Panc1 (cell line): Measurements from ENCODE around the gene KIAA1217.

Experiments
- POLR2AphosphoS5 ChIP-seq: IDR thresholded peaks from 2 replicates; pipeline ENCODE4 v1.6.1; 2012; ENCODE audit warnings: mild to moderate bottlenecking, low read depth, low read length, moderate library complexity
- SIN3A ChIP-seq: IDR thresholded peaks from 2 replicates; pipeline ENCODE4 v1.6.1; 2012; ENCODE audit warnings: low read depth, mild to moderate bottlenecking, low read length, moderate library complexity, borderline replicate concordance; ENCODE audit not compliant: insufficient read depth
- TCF7L2 ChIP-seq: IDR thresholded peaks from 2 replicates; pipeline ENCODE4 v1.6.1; 2011; ENCODE audit warnings: mild to moderate bottlenecking, low read depth, low read length, inconsistent platforms
- TF ChIP-seq, protein P1 (sequence below): fragments of 450-650 bp; IDR thresholded peaks from 2 replicates; pipeline ENCODE4 v1.5.1; 2017; ENCODE audit warnings: mild to moderate bottlenecking

DNA sequence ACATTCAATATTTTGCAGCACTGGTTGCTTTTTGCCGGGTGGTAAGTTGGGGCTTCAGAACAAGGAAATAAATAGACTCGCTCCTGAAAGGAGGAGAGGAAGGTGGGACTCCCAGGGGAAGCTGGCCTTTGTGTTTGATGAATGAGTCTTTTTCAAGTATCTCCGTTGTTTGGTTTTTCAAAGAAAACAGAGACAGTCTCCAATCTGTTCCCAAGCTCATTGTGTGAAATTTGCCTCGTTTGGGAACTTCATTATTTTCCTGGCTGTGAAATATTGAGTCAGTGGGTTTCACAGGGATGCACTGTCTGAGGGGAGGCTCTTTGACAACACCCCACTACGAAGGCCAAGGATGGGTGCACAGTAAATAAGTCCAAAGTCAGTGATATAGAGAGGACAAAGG is 38.7 kb upstream of the KIAA1217 start:
- TF ChIP-seq, protein P1, sequence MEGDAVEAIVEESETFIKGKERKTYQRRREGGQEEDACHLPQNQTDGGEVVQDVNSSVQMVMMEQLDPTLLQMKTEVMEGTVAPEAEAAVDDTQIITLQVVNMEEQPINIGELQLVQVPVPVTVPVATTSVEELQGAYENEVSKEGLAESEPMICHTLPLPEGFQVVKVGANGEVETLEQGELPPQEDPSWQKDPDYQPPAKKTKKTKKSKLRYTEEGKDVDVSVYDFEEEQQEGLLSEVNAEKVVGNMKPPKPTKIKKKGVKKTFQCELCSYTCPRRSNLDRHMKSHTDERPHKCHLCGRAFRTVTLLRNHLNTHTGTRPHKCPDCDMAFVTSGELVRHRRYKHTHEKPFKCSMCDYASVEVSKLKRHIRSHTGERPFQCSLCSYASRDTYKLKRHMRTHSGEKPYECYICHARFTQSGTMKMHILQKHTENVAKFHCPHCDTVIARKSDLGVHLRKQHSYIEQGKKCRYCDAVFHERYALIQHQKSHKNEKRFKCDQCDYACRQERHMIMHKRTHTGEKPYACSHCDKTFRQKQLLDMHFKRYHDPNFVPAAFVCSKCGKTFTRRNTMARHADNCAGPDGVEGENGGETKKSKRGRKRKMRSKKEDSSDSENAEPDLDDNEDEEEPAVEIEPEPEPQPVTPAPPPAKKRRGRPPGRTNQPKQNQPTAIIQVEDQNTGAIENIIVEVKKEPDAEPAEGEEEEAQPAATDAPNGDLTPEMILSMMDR: no peak
- TF ChIP-seq POLR2AphosphoS5 (no peak), SIN3A (no peak), TCF7L2 (no peak)
